Measurements from ENCODE around the gene ZNF429.

- TF ChIP-seq POLR2AphosphoS5 (IDR thresholded peaks at IDR 0.05; ENCODE audit: low read depth) (no peak), CTCF (IDR thresholded peaks at IDR 0.05; ENCODE audit: insufficient read depth, low read length) (peak; percentile 55), REST (IDR thresholded peaks at IDR 0.05; ENCODE audit: insufficient replicate concordance, low read depth) (no peak), SPI1 (IDR thresholded peaks at IDR 0.05; ENCODE audit: borderline replicate concordance, low read depth) (no peak)
These were observed 22.5 kb upstream of the ZNF429 start for GRCh38 chr19:21482863-21483276.
